ENCODE data around the gene PURA. TPM values are rescaled to one million over a fixed set of nuclear protein-coding genes. Genes with fewer than 3 reads are reported as not detected.

Gene PURA
- total RNA-seq, 4 donors from 2014 or later: 37.4 to 60.5 (median 44.7) TPM

DNA sequence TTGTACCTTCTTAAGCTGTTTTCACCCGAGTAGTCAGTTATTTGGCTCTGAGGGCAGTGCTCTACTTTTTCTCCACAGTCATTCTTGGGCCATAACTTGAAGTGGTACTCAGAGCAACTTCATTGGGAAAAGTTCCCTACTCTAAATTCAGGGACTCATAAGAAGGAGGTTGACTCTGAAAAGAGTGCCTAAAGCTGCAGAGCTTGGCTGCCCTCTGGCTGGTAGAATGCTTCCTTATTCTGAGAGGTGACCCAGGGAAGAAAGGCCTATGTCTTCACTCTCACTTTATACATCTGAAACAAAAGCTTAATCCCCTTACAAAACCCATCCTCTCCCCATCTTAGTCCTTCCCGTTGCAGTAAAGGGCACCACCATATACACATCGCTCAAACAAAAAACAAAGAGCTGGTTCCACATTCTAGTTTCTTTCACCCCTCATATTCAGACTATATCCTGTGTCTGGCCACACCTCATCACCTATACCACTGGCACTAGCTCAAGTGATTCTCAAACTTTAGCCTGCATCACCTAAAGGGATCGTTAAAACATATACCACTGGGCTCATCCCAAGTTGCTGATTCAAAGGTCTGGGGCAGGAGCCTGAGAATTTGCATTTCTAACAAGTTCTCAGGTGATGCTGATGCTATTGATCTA lies 19.7 kb downstream of the PURA start:
- no peaks in the 10 kb centered on the region for H3K9me3 ChIP-seq
- no peaks in the 10 kb centered on the region for H3K36me3 ChIP-seq
- peak overlapping the region; percentile 29 to 53 (median 32) for H3K27ac ChIP-seq
- 58 to 66% methylated on average over 4 of the region's 4 CpGs for WGBS, 2 donors
- intact Hi-C loops (cut with DNase I): no loop called here
- no peaks in the 10 kb centered on the region for H3K27me3 ChIP-seq
- H3K4me1 ChIP-seq: peaks cover 37 to 54% of the 10 kb centered on the region in 2 donors
- TF ChIP-seq POLR2A (IDR thresholded peaks at IDR 0.05): no peak
- TF ChIP-seq, protein P1, sequence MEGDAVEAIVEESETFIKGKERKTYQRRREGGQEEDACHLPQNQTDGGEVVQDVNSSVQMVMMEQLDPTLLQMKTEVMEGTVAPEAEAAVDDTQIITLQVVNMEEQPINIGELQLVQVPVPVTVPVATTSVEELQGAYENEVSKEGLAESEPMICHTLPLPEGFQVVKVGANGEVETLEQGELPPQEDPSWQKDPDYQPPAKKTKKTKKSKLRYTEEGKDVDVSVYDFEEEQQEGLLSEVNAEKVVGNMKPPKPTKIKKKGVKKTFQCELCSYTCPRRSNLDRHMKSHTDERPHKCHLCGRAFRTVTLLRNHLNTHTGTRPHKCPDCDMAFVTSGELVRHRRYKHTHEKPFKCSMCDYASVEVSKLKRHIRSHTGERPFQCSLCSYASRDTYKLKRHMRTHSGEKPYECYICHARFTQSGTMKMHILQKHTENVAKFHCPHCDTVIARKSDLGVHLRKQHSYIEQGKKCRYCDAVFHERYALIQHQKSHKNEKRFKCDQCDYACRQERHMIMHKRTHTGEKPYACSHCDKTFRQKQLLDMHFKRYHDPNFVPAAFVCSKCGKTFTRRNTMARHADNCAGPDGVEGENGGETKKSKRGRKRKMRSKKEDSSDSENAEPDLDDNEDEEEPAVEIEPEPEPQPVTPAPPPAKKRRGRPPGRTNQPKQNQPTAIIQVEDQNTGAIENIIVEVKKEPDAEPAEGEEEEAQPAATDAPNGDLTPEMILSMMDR (IDR thresholded peaks at IDR 0.05): peak in 4 of 6 experiments; percentile 51 to 73 (median 65)
- no peak overlapping the region for H3K4me3 ChIP-seq (replicated peaks in 1 of 3)
- DNase-seq: peak; percentile 74 to 78

DNA sequence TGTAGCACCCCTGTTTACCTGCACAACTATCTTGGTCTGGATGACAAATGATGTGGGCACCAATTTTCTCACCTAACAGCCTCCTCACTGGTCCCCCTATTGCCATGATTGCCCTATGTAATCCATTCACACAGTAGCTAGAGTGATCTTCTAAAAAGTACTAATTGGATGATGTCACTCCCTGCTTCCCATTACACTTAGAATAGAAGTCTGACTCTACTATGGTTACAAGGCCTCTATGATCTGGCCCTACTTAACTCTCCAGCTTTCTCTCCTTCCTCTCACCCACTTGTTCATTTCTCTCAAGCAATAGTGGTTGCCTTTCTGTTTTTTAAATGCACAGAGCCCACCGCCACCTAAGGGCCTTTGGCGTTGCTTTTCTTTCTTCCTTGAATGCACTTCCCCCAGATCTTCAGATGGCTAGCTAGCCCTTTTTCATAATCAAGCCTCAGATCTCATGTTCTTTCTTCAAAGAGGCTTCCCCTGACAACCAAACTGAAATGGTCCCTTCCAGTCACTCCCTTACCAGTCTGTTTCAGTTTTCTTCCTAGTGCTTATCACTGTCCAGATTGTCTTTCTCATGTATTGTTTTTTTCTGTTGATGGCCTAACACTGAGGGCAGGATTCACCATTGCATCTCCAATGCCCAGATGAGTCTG lies 20.5 kb downstream of the PURA start:
- Histone ChIP-seq H3K9me3 (no peaks in the 10 kb centered on the region), H3K27me3 (no peaks in the 10 kb centered on the region), H3K4me3 (replicated peaks in 1 of 3) (no peak overlapping the region), H3K4me1 (peaks cover 37 to 54% of the 10 kb centered on the region in 2 donors), H3K27ac (peak overlapping the region in 2 of 3 donors; percentile 29 to 53), H3K36me3 (no peaks in the 10 kb centered on the region)
- intact Hi-C loops (cut with DNase I): no loop called here
- TF ChIP-seq, protein P1 (IDR thresholded peaks at IDR 0.05): no peak
- TF ChIP-seq POLR2A (IDR thresholded peaks at IDR 0.05): no peak
- 92% methylated on average over 2 of the region's 2 CpGs for WGBS, 2 donors
- no peak for DNase-seq

DNA sequence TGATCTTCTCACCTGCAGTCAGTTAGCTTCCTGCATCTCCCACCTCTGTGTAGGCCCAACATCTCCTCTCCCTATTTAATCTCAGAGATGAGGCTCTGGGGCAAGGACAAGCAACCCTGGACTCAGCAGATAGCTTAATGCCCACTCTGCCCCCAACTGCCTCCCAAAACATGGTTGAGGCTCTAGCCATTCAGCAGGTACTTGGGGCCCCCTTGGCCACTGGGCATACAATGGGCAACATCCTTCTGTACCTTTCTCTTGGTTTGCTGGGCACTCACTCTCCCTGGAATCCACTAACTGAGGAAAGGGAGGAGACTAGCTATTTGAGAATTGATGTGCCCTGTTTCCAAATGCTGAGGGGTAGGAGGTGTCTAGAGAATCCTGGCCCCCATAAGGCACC lies 21.2 kb downstream of the PURA start:
- Histone ChIP-seq H3K27me3 (no peaks in the 10 kb centered on the region), H3K4me1 (peaks cover 38 to 58% of the 10 kb centered on the region in 2 donors), H3K36me3 (no peaks in the 10 kb centered on the region), H3K27ac (no peak overlapping the region), H3K9me3 (no peaks in the 10 kb centered on the region), H3K4me3 (replicated peaks in 1 of 3) (no peak overlapping the region)
- DNase-seq: no peak
- TF ChIP-seq POLR2A (IDR thresholded peaks at IDR 0.05): no peak
- TF ChIP-seq, protein P1 (IDR thresholded peaks at IDR 0.05): no peak
- intact Hi-C loops (cut with DNase I): no loop called here

DNA sequence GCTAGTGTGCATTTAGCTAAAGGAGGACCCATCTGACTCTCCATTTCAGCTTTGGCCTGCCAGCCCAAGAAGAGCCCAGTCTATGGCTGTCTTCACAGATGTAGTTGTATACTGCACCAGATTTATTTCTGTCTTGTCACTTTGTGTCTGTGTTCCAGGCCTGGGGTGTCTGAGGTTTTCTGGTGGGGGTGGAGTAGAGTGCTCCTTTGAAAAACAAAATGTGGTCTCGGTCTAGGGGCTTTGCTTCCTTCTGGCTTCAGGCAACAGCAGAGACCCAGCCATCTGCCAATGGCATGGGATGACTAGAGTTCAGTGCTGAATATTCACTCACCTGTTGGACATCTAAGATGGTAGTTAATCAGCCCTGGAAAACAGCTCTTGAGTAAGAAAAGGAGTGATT lies 22.7 kb downstream of the PURA start:
- intact Hi-C loops (cut with DNase I): no loop called here
- H3K27ac ChIP-seq: no peak overlapping the region
- peaks cover 41 to 64% of the 10 kb centered on the region in 2 donors for H3K4me1 ChIP-seq
- no peaks in the 10 kb centered on the region for H3K36me3 ChIP-seq
- H3K4me3 ChIP-seq (replicated peaks in 1 of 3): no peak overlapping the region
- no peaks in the 10 kb centered on the region for H3K9me3 ChIP-seq
- 80 to 100% methylated on average over 1 of the region's 1 CpG for WGBS, 2 donors
- H3K27me3 ChIP-seq: no peaks in the 10 kb centered on the region
- no peak for DNase-seq
- TF ChIP-seq, protein P1 (IDR thresholded peaks at IDR 0.05): no peak
- no peak for TF ChIP-seq POLR2A (IDR thresholded peaks at IDR 0.05)

DNA sequence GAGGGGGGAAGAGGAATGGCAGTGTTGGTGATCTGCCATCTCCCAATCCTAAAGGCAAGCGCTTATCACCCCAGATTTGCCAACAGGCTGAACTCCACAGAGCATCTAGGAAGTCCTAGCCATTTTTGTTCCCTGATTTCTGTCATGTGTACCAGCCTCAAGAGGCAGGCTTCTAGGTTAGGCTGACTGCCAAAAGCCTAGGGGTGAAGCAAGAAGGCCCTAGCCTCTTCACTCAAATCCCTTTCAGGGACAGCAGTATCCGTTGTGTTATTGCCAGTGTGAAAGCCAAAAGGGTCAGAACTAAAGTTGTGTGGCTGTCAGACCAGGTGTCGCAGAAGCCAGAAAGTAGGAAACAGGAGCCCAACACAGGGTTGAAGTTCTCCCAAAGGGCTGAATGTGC lies 26.5 kb downstream of the PURA start:
- peaks cover 23 to 47% of the 10 kb centered on the region in 2 donors for H3K4me1 ChIP-seq
- H3K36me3 ChIP-seq: no peaks in the 10 kb centered on the region
- intact Hi-C loops (cut with DNase I): no loop called here
- H3K4me3 ChIP-seq (replicated peaks in 1 of 3): no peak overlapping the region
- no peaks in the 10 kb centered on the region for H3K9me3 ChIP-seq
- TF ChIP-seq, protein P1 (IDR thresholded peaks at IDR 0.05): no peak
- no peak for TF ChIP-seq POLR2A (IDR thresholded peaks at IDR 0.05)
- 73 to 77% methylated on average over 3 of the region's 3 CpGs for WGBS, 2 donors
- H3K27ac ChIP-seq: peak overlapping the region; percentile 69 to 75 (median 70)
- peak; percentile 75 for DNase-seq
- no peaks in the 10 kb centered on the region for H3K27me3 ChIP-seq

All from thyroid gland (tissue), 4 donors.